Testis (tissue), 2 donors: ENCODE results near the gene SERHL2.

Experiments used
- POLR2A ChIP-seq: fragments of 450-650 bp; IDR thresholded peaks from one replicate; pipeline ENCODE4 v1.6.1; 2017; ENCODE audit warnings: antibody characterized with exemption, mild to moderate bottlenecking, moderate library complexity
- TF ChIP-seq, protein P1 (sequence below), 3 experiments: fragments of 450-650 bp in 2 of 3; fragments of 200-600 bp in 1 of 3; sonication (generic) in 1 of 3; IDR thresholded peaks; one replicate each; pipeline ENCODE4 v1.5.1; 2016 to 2019; ENCODE audit warnings: antibody characterized with exemption in 3 of 3, mild to moderate bottlenecking in 2 of 3, moderate library complexity in 1 of 3

DNA sequence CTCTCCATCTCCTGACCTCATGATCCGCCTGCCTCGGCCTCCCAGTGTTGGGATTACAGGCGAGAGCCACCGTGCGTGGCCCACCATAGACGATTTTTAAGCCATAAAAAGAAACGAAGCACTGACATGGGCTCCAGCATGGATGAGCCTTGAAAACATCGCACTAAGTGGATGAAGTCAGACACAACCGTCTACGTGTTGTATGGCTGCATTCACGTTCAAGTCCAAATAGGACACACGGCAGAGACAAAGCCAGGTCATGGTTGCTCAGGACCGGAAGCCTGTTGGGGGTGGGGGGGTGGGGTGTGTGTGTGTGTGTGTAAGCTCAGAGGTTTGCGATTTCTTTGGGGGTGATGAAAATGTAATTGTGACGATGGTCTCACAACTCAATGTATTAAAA lies 44.2 kb upstream of the SERHL2 start:
- TF ChIP-seq, protein P1, sequence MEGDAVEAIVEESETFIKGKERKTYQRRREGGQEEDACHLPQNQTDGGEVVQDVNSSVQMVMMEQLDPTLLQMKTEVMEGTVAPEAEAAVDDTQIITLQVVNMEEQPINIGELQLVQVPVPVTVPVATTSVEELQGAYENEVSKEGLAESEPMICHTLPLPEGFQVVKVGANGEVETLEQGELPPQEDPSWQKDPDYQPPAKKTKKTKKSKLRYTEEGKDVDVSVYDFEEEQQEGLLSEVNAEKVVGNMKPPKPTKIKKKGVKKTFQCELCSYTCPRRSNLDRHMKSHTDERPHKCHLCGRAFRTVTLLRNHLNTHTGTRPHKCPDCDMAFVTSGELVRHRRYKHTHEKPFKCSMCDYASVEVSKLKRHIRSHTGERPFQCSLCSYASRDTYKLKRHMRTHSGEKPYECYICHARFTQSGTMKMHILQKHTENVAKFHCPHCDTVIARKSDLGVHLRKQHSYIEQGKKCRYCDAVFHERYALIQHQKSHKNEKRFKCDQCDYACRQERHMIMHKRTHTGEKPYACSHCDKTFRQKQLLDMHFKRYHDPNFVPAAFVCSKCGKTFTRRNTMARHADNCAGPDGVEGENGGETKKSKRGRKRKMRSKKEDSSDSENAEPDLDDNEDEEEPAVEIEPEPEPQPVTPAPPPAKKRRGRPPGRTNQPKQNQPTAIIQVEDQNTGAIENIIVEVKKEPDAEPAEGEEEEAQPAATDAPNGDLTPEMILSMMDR (IDR thresholded peaks at IDR 0.05), result no peak
- no peak for TF ChIP-seq POLR2A
